ENCODE measurements around the gene COL28A1.

COL28A1 gene

DNA sequence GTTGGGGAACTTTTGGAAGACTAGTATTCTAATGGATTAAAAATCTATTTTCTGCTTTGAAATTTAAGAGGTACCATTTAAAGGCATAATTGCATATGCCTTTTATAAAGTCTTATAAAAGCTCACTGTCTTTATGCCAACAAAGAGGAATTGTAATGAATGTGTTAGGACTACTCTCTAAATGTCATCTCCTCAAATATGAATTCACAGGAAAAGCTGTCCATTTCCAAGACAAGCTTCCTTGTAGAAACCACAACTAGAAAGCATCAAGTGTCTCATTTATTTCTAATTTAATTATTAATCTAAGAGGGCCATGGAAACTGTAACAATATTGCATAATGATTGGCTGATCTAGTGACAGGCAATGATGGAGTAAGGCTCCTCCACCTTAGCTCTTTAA, 130.2 kb downstream of the COL28A1 start:
- TF ChIP-seq ZNF664 (tag by site-specific recombination; IDR thresholded peaks at IDR 0.05) (no peak), ZNF433 (tag by site-specific recombination; IDR thresholded peaks at IDR 0.05; ENCODE audit: low read depth) (no peak), HOXA7 (CRISPR knock-in tag; IDR thresholded peaks at IDR 0.05; ENCODE audit: borderline replicate concordance) (no peak), ZNF174 (tag by site-specific recombination; IDR thresholded peaks at IDR 0.05) (no peak), ZNF10 (tag by site-specific recombination; IDR thresholded peaks at IDR 0.05) (no peak), GLI4 (tag by site-specific recombination; IDR thresholded peaks at IDR 0.05) (no peak), ZNF350 (tag by site-specific recombination; IDR thresholded peaks at IDR 0.05) (no peak), ZFP41 (tag by site-specific recombination; IDR thresholded peaks at IDR 0.05; ENCODE audit: borderline replicate concordance) (no peak), ZNF146 (tag by site-specific recombination; IDR thresholded peaks at IDR 0.05) (no peak), ZNF274 (IDR thresholded peaks at IDR 0.05; ENCODE audit: low read length) (no peak), ZNF274 (tag by site-specific recombination; IDR thresholded peaks at IDR 0.05; ENCODE audit: borderline replicate concordance) (no peak), EGR2 (tag by site-specific recombination; IDR thresholded peaks at IDR 0.05; ENCODE audit: low read depth) (no peak), ZNF266 (tag by site-specific recombination; IDR thresholded peaks at IDR 0.05; ENCODE audit: low read depth) (no peak), ZNF521 (tag by site-specific recombination; IDR thresholded peaks at IDR 0.05) (no peak), ZNF549 (tag by site-specific recombination; IDR thresholded peaks at IDR 0.05) (no peak)
- TF ChIP-seq, protein P1, sequence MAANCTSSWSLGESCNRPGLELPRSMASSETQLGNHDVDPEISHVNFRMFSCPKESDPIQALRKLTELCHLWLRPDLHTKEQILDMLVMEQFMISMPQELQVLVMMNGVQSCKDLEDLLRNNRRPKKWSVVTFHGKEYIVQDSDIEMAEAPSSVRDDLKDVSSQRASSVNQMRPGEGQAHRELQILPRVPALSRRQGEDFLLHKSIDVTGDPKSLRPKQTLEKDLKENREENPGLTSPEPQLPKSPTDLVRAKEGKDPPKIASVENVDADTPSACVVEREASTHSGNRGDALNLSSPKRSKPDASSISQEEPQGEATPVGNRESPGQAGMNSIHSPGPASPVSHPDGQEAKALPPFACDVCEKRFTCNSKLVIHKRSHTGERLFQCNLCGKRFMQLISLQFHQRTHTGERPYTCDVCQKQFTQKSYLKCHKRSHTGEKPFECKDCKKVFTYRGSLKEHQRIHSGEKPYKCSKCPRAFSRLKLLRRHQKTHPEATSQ (tag by site-specific recombination; IDR thresholded peaks at IDR 0.05) = no peak
- TF ChIP-seq, protein P2, sequence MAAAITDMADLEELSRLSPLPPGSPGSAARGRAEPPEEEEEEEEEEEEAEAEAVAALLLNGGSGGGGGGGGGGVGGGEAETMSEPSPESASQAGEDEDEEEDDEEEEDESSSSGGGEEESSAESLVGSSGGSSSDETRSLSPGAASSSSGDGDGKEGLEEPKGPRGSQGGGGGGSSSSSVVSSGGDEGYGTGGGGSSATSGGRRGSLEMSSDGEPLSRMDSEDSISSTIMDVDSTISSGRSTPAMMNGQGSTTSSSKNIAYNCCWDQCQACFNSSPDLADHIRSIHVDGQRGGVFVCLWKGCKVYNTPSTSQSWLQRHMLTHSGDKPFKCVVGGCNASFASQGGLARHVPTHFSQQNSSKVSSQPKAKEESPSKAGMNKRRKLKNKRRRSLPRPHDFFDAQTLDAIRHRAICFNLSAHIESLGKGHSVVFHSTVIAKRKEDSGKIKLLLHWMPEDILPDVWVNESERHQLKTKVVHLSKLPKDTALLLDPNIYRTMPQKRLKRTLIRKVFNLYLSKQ (tag by site-specific recombination; IDR thresholded peaks at IDR 0.05; ENCODE audit: borderline replicate concordance) = no peak
- POLR2A ChIA-PET = no interaction called here
- Histone ChIP-seq H3K27ac (ENCODE audit: extremely low read depth, low read depth, low read length) (no peak overlapping the region), H3K4me3 (ENCODE audit: low read depth, low read length) (no peak overlapping the region), H3K36me3 (ENCODE audit: control insufficient read depth in 2 of 2, insufficient read depth in 1 of 2, low read length in 2 of 2) (no peaks in the 10 kb centered on the region), H3K4me1 (ENCODE audit: control insufficient read depth, insufficient read depth, low read length) (no peaks in the 10 kb centered on the region), H3K9me3 (ENCODE audit: control insufficient read depth, insufficient read depth, low read depth, low read length) (no peaks in the 10 kb centered on the region)
- CTCF ChIA-PET = interaction anchor here (1.1 kb wide), 1 partner anchor 891 kb away, joined by 3 read pairs; no protein-coding TSS in a partner anchor

DNA sequence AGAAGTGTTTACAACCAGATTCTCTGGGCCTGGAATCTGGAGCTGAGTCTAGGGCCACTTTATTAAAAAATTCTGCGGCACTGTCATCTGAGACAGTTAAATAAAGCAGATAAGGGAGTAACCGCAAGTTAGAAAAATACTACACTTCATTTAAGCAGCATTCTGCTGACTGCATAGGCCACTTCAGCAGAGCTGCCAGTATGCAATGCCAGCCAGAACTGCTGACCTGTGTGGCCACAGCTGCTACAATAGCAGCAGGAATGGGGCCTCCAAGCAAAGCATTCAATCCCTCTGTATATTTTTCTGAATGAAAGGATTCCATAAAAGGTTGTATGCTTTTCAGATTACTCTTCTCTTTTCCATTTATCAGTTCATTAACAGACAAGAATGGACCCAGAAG, 136.0 kb downstream of the COL28A1 start:
- ChIA-PET POLR2A (no interaction called here), CTCF (no interaction called here)

More for the DNA sequence above, 136.0 kb downstream of the COL28A1 start:
- no peak overlapping the region for H3K27ac ChIP-seq (ENCODE audit: extremely low read depth, low read depth, low read length)
- no peak overlapping the region for H3K4me3 ChIP-seq (ENCODE audit: low read depth, low read length)
- no peaks in the 10 kb centered on the region for H3K4me1 ChIP-seq (ENCODE audit: control insufficient read depth, insufficient read depth, low read length)
- H3K36me3 ChIP-seq (ENCODE audit: control insufficient read depth in 2 of 2, insufficient read depth in 1 of 2, low read length in 2 of 2) = no peaks in the 10 kb centered on the region
- no peak for TF ChIP-seq ZNF596 (tag by site-specific recombination; IDR thresholded peaks at IDR 0.05)
- no peak for TF ChIP-seq ZNF23 (tag by site-specific recombination; IDR thresholded peaks at IDR 0.05; ENCODE audit: borderline replicate concordance)
- TF ChIP-seq, protein P3, sequence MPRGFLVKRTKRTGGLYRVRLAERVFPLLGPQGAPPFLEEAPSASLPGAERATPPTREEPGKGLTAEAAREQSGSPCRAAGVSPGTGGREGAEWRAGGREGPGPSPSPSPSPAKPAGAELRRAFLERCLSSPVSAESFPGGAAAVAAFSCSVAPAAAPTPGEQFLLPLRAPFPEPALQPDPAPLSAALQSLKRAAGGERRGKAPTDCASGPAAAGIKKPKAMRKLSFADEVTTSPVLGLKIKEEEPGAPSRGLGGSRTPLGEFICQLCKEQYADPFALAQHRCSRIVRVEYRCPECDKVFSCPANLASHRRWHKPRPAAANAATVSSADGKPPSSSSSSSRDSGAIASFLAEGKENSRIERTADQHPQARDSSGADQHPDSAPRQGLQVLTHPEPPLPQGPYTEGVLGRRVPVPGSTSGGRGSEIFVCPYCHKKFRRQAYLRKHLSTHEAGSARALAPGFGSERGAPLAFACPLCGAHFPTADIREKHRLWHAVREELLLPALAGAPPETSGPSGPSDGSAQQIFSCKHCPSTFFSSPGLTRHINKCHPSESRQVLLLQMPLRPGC (tag by site-specific recombination; IDR thresholded peaks at IDR 0.05) = no peak
- no peak for TF ChIP-seq ZBTB20 (tag by site-specific recombination; IDR thresholded peaks at IDR 0.05)
- no peak for TF ChIP-seq ZNF175 (tag by site-specific recombination; IDR thresholded peaks at IDR 0.05)
- TF ChIP-seq ZSCAN30 (tag by site-specific recombination; IDR thresholded peaks at IDR 0.05) = no peak
- no peak for TF ChIP-seq ZNF555 (tag by site-specific recombination; conservative IDR thresholded peaks at IDR 0.05)
- TF ChIP-seq ZNF155 (tag by site-specific recombination; IDR thresholded peaks at IDR 0.05) = no peak
- no peaks in the 10 kb centered on the region for H3K9me3 ChIP-seq (ENCODE audit: control insufficient read depth, insufficient read depth, low read depth, low read length)
